PFSK-1 (cell line): ENCODE results near the gene TEAD4.

Experiments
- FOXP2 ChIP-seq: optimal IDR thresholded peaks from 2 replicates; pipeline ENCODE3; 2011; ENCODE audit warnings: borderline replicate concordance, control low read depth, inconsistent platforms; ENCODE audit not compliant: insufficient read depth; ENCODE audit errors: extremely low read length, extremely low read depth
- POLR2AphosphoS5 ChIP-seq: IDR thresholded peaks from 2 replicates; pipeline ENCODE4 v1.6.1; 2012; ENCODE audit warnings: low read depth, mild to moderate bottlenecking, control low read depth, low read length, moderate library complexity
- SIN3A ChIP-seq: IDR thresholded peaks from 2 replicates; pipeline ENCODE4 v1.6.1; 2012; ENCODE audit warnings: mild to moderate bottlenecking, low read length, moderate library complexity, borderline replicate concordance; ENCODE audit not compliant: insufficient read depth
- TAF1 ChIP-seq: IDR thresholded peaks from 2 replicates; pipeline ENCODE4 v1.6.1; 2012; ENCODE audit warnings: low read length, control low read depth, borderline replicate concordance; ENCODE audit not compliant: insufficient read depth
- TF ChIP-seq, protein P1 (sequence below), 2 experiments: IDR thresholded peaks; 2 replicates each; pipeline versions ENCODE4 v1.6.1 to v1.8.0; 2011 to 2012; ENCODE audit warnings: low read depth in 2 of 2, low read length in 2 of 2, control low read depth in 1 of 2, inconsistent platforms in 1 of 2, mild to moderate bottlenecking in 1 of 2, moderate library complexity in 1 of 2; ENCODE audit not compliant: insufficient read depth in 1 of 2

TEAD4 gene

DNA sequence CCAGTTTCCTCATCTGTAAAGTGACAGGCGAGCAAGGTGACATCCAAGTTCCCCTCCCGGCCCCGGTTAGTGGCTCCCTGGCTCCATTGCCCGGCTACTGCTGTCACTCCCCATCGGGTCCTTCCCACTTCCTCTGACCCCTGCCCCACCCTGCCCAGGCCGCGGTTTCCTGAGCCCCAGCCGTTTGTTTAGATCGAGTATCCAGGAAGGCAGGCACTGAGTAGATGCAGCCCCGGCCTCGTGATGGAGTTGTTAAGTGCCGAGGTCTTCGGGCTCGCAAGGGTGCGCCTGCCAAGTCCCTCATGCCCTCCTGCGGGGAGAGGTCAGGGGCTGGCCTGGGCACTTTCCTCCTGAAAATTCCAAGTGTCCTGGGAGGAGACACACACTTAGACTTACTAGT, 55.4 kb downstream of the TEAD4 start:
- TF ChIP-seq, protein P1, sequence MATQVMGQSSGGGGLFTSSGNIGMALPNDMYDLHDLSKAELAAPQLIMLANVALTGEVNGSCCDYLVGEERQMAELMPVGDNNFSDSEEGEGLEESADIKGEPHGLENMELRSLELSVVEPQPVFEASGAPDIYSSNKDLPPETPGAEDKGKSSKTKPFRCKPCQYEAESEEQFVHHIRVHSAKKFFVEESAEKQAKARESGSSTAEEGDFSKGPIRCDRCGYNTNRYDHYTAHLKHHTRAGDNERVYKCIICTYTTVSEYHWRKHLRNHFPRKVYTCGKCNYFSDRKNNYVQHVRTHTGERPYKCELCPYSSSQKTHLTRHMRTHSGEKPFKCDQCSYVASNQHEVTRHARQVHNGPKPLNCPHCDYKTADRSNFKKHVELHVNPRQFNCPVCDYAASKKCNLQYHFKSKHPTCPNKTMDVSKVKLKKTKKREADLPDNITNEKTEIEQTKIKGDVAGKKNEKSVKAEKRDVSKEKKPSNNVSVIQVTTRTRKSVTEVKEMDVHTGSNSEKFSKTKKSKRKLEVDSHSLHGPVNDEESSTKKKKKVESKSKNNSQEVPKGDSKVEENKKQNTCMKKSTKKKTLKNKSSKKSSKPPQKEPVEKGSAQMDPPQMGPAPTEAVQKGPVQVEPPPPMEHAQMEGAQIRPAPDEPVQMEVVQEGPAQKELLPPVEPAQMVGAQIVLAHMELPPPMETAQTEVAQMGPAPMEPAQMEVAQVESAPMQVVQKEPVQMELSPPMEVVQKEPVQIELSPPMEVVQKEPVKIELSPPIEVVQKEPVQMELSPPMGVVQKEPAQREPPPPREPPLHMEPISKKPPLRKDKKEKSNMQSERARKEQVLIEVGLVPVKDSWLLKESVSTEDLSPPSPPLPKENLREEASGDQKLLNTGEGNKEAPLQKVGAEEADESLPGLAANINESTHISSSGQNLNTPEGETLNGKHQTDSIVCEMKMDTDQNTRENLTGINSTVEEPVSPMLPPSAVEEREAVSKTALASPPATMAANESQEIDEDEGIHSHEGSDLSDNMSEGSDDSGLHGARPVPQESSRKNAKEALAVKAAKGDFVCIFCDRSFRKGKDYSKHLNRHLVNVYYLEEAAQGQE (IDR thresholded peaks at IDR 0.05; ENCODE audit: insufficient read depth in 1 of 2, low read depth in 2 of 2, low read length in 2 of 2) = no peak
- TF ChIP-seq POLR2AphosphoS5 (no peak), TAF1 (no peak), SIN3A (no peak), FOXP2 (no peak)

DNA sequence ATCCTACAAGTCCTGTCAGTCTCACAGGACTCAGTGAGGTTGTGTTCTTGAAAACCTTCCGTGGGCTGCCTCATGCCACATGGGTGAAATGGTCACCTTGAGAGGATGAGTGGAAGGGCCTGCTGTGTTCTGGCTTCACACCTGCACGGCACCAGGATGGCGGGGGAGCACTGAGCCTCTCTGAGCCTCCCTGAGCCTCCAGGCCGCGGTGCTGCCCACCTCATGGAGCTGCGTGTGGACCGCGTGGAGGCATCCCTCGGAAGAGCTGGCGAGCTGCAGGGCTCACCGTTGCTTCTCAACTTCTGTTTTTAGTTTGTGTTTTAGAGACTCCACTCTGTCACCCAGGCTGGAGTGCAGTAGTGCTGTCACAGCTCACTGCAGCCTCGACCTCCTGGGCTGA, 56.2 kb downstream of the TEAD4 start:
- TF ChIP-seq POLR2AphosphoS5 (no peak), TAF1 (no peak), SIN3A (no peak), FOXP2 (no peak)
- TF ChIP-seq, protein P1 (IDR thresholded peaks at IDR 0.05; ENCODE audit: insufficient read depth in 1 of 2, low read depth in 2 of 2, low read length in 2 of 2) = no peak

DNA sequence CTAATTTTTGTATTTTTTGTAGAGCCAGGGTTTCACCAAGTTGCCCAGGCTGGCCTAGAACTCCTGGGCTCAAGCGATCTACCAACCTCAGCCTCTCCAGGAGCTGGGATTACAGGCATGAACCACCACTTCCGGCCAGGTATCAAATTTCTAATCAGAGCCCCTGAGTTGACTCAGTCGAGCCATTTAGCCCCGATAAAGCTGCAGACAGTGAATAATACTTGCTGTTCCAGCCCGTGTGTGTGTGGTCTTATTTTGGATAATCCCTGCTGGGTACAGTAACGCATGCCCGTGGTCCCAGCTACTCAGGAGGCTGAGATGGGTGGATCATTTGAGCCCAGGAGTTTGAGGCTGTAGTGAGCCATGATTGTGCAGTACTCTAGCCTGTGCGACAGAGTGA, 57.0 kb downstream of the TEAD4 start:
- TF ChIP-seq, protein P1 (IDR thresholded peaks at IDR 0.05; ENCODE audit: insufficient read depth in 1 of 2, low read depth in 2 of 2, low read length in 2 of 2) = no peak
- no peak for TF ChIP-seq TAF1
- TF ChIP-seq POLR2AphosphoS5 = no peak
- no peak for TF ChIP-seq SIN3A
- TF ChIP-seq FOXP2 = no peak

DNA sequence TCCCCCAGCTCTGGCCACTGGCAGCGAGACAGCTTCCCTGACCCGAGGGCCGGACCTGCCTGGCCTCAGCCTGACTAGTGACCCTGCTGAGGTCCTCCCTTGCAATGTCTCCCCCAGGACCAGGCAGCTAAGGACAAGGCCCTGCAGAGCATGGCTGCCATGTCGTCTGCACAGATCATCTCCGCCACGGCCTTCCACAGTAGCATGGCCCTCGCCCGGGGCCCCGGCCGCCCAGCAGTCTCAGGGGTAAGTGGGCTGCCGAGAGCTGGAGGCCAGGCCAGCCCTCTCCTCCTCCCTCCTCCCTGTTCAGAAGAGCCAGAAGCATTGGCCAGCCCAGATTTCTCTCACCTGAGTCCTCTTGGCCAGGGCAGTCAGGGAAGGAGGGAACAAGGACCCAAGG, 58.1 kb downstream of the TEAD4 start:
- no peak for TF ChIP-seq FOXP2
- TF ChIP-seq SIN3A = no peak
- no peak for TF ChIP-seq POLR2AphosphoS5
- TF ChIP-seq TAF1 = no peak
- TF ChIP-seq, protein P1 (IDR thresholded peaks at IDR 0.05; ENCODE audit: insufficient read depth in 1 of 2, low read depth in 2 of 2, low read length in 2 of 2) = no peak

DNA sequence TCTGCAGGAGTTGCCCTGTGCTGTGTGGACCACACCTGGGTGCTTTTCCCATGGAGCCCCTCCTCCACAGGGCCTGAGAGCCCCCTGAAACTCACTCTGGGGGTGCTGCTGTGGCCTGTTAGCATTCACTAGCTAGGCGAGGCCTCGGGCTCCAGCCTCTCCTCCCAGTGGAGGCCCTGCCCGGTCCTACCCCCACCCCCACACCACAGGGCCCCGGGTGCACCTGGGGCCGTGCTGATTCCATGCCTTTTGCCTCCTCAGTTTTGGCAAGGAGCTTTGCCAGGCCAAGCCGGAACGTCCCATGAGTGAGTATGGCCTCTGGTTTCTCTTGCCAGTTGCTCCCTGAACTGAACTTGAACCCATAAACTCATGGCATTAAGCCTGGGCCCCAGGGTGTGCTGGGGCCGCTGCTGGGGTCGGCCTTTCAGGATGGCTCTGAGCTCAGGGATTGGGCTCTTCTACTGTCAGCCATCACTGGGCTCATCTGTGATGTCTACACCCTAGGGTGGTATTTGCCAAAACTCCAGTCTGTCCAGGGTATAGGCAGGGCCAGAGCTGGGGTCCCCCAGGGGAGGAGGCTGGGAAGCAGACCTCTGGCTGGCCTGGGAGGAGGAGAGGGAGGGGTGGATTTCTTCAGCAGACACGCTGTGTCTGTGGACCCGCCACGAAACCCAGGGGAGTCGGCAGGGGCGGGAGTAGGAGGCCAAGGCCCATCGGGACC, 59.2 kb downstream of the TEAD4 start:
- no peak for TF ChIP-seq TAF1
- TF ChIP-seq FOXP2 = no peak
- no peak for TF ChIP-seq SIN3A
- no peak for TF ChIP-seq POLR2AphosphoS5
- TF ChIP-seq, protein P1 (IDR thresholded peaks at IDR 0.05; ENCODE audit: insufficient read depth in 1 of 2, low read depth in 2 of 2, low read length in 2 of 2) = no peak
